Activated CD4-positive, alpha-beta T cell treated with anti-CD3 and anti-CD28 coated beads, Interleukin-2, Interleukin-4, amounts not matched to agents 100 ng/mL and 50 ng/mL, durations not matched to agents 16 hours and 8 hours (primary cell): ENCODE data around the gene NINL.
A peak's percentile ranks its signal among the peaks of the same experiment; 100 is the strongest.

Source experiments
- DNase-seq: peaks from one replicate; pipeline ENCODE4 v3.0.0-alpha.2; 2020; ENCODE audit warnings: low spot score

The NINL gene

GRCh38 chr20:25499855-25500434 lies 85.4 kb downstream of the NINL start:
- no peak for DNase-seq

- DNase-seq, result no peak
Measured at GRCh38 chr20:25499031-25499430, 86.3 kb downstream of the NINL start.

GRCh38 chr20:25498280-25498606 lies 87.1 kb downstream of the NINL start:
- no peak for DNase-seq

- DNase-seq, result no peak
Measured at GRCh38 chr20:25497586-25498279, 87.6 kb downstream of the NINL start.

GRCh38 chr20:25496968-25497401 lies 88.3 kb downstream of the NINL start:
- no peak for DNase-seq

GRCh38 chr20:25496165-25496967 lies 89.0 kb downstream of the NINL start:
- no peak for DNase-seq

GRCh38 chr20:25495189-25495824 lies 90.0 kb downstream of the NINL start:
- no peak for DNase-seq

GRCh38 chr20:25494506-25495188 lies 90.7 kb downstream of the NINL start:
- no peak for DNase-seq

- no peak for DNase-seq
Measured at GRCh38 chr20:25493748-25494505, 91.4 kb downstream of the NINL start.

GRCh38 chr20:25493137-25493536 lies 92.2 kb downstream of the NINL start:
- no peak for DNase-seq

- DNase-seq, result no peak
Measured at GRCh38 chr20:25491446-25492038, 93.8 kb downstream of the NINL start.

- DNase-seq, result no peak
Measured at GRCh38 chr20:25490656-25491445, 94.5 kb downstream of the NINL start.

GRCh38 chr20:25489221-25489871 lies 96.0 kb downstream of the NINL start:
- no peak for DNase-seq

GRCh38 chr20:25487975-25488374 lies 97.4 kb downstream of the NINL start:
- no peak for DNase-seq

- no peak for DNase-seq
Measured at GRCh38 chr20:25487306-25487705, 98.0 kb downstream of the NINL start.

- DNase-seq, result no peak
Measured at GRCh38 chr20:25486377-25486776, 99.0 kb downstream of the NINL start.

- no peak for DNase-seq
Measured at GRCh38 chr20:25485872-25486271, 99.5 kb downstream of the NINL start.

GRCh38 chr20:25484911-25485511 lies 100.3 kb downstream of the NINL start:
- peak; percentile 3 for DNase-seq

GRCh38 chr20:25484224-25484846 lies 101.0 kb downstream of the NINL start:
- no peak for DNase-seq
